Activated T-helper 1 cell treated with anti-CD3 and anti-CD28 coated beads, Interleukin-12 subunit alpha, Interleukin-12 subunit beta, Interleukin-2, Interleukin-4 antibody, amounts not matched to agents 30 ng/mL and 10 ng/mL and 1 ng/mL, durations not matched to agents 14 hours and 24 hours and 36 hours (primary cell): Measurements from ENCODE around the gene WDR4. TPM values are rescaled to one million over a fixed set of nuclear protein-coding genes. Genes with fewer than 3 reads are reported as not detected.
"Not testable (repeated sequence)": the region's sequence is repeated elsewhere in the genome, so short reads cannot be mapped to it uniquely, and the experiment has no call there.

Experiments
- DNase-seq: peaks from one replicate; pipeline ENCODE4 v3.0.0; 2021; ENCODE audit warnings: low spot score
- H3K27ac Mint-ChIP-seq: one replicate; pipeline ENCODE4 v1.8.0; 2021; ENCODE audit warnings: mild to moderate bottlenecking, mixed read lengths
- H3K27me3 Mint-ChIP-seq: one replicate; pipeline ENCODE4 v1.8.0; 2022; ENCODE audit warnings: mild to moderate bottlenecking, moderate library complexity, mixed read lengths; ENCODE audit not compliant: insufficient read depth
- H3K36me3 Mint-ChIP-seq: one replicate; pipeline ENCODE4 v1.8.0; 2021; ENCODE audit warnings: low read depth, mixed read lengths
- H3K4me1 Mint-ChIP-seq: one replicate; pipeline ENCODE4 v1.8.0; 2021; ENCODE audit warnings: low read depth, mixed read lengths
- H3K4me3 Mint-ChIP-seq: one replicate; pipeline ENCODE4 v1.8.0; 2021; ENCODE audit warnings: mild to moderate bottlenecking, moderate library complexity, mixed read lengths
- H3K9me3 Mint-ChIP-seq: one replicate; pipeline ENCODE4 v1.8.0; 2021; ENCODE audit warnings: mixed read lengths
- intact Hi-C: fragments of 100-400 bp; cut with micrococcal nuclease; formaldehyde crosslinking; loops from one replicate; pipeline ENCODE4 v1.15.1; 2024
- total RNA-seq: library from RNA; stranded (reverse); gene quantifications from 2 replicates; pipeline ENCODE4 v1.2.3, GENCODE V29; 2022

The WDR4 gene
- total RNA-seq, 1 donor from 2014 or later = 73.2 TPM

DNA sequence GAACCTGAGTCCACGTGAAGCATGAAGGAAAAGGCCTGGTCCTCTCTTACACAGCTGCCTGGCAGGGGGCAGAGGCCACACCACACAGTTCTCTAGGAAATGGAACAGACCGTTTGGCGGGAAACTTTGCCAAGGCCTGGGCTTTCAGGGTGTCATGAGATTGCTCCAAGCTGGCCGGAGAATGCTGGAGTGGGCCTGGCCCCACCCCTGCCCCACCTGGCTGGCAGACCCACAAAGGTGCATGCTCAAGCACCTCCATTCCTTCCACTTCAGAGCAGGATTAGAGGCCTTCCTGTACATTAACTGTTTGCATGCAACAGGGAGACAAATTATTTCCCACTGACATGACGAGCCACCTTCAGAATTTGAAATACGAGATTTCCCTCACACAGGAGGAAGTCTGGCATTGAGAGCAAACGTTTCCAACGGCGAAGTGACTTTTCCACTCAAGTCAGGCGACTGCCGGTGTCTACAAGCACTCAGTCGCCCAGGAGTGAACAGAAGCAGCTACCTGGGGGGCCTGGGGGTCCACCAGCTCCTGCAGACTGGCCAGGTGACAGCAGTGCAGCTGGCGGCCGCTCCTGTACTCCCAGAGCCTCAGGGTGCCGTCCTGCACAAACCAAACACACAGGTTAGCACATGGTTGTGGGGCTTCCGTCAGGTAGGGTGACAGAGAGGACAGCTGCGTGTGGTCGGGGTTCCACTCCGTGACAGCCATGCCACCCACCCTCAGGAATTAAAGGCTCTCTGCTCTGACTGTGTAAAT, 24.0 kb downstream of the WDR4 start:
- H3K4me3 Mint-ChIP-seq = no peak overlapping the region
- H3K9me3 Mint-ChIP-seq = no peaks in the 10 kb centered on the region
- peaks cover 4% of the 10 kb centered on the region for H3K4me1 Mint-ChIP-seq
- no peak overlapping the region for H3K27ac Mint-ChIP-seq
- intact Hi-C loops = no loop called here
- H3K27me3 Mint-ChIP-seq = no peaks in the 10 kb centered on the region
- H3K36me3 Mint-ChIP-seq = peaks cover 34% of the 10 kb centered on the region
- no peak for DNase-seq

- peaks cover 4% of the 10 kb centered on the region for H3K4me1 Mint-ChIP-seq
- no peaks in the 10 kb centered on the region for H3K27me3 Mint-ChIP-seq
- no peak overlapping the region for H3K4me3 Mint-ChIP-seq
- no peak overlapping the region for H3K27ac Mint-ChIP-seq
- peaks cover 40% of the 10 kb centered on the region for H3K36me3 Mint-ChIP-seq
- no peak for DNase-seq
- intact Hi-C loops = no loop called here
- H3K9me3 Mint-ChIP-seq = no peaks in the 10 kb centered on the region
These were observed 24.9 kb downstream of the WDR4 start for GRCh38 chr21:42854246-42855010.

DNA sequence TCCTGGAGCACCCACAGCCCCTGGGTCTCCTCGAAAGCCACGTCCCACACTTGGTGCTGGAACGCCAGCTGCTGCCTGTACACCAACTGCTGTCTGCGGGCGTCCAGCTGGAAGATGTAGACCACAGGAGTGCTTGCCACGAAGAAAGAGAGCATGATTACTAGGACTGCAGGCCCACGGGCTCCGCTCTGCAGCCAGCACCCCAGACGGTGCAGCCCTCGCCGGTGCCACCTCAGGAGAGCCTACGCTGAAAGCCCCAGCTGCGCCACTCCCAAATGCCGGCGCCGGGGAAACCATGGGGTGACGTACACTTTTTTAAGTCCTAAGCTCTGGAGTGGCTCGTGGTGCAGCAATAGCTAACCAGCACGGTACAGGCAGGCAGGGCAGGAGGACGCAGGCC, 25.7 kb downstream of the WDR4 start:
- Mint-ChIP-seq H3K4me3 (no peak overlapping the region), H3K36me3 (peaks cover 44% of the 10 kb centered on the region), H3K27ac (no peak overlapping the region), H3K4me1 (peaks cover 4% of the 10 kb centered on the region), H3K9me3 (no peaks in the 10 kb centered on the region), H3K27me3 (no peaks in the 10 kb centered on the region)
- no peak for DNase-seq
- intact Hi-C loops = no loop called here

DNA sequence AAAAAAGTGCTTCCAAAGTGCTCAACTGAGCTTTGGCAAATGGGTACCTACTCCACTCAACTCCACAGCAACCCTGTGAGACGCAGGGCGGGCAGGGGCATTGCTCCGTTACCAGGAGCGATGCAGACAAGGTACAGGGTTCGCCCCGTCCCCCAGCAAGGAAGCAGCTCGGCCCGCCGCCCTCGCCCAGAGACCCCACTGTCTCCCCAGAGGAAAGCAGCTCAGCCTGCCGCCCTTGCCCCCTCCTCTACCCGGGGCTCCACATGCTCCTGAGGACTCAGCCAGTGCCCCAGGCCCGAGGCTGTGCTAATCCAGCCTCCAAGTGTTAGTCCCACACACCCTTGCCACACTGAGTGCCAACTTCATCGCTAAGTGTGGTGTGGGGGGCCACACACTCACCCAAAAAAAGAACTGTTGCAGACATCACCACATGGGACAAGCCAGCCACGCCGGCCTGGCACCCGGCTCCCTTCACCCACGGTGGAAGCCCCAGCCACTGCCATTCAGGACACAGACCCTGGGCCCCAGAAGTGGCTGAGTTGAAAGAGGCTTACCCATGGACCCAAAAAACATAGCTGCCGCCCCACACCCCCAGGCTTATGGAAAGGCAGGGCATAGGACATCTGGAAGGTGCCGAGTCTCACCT, 26.3 kb downstream of the WDR4 start:
- intact Hi-C loops = no loop called here
- H3K4me1 Mint-ChIP-seq = peaks cover 4% of the 10 kb centered on the region
- no peak overlapping the region for H3K4me3 Mint-ChIP-seq
- no peaks in the 10 kb centered on the region for H3K9me3 Mint-ChIP-seq
- H3K36me3 Mint-ChIP-seq = peaks cover 43% of the 10 kb centered on the region
- DNase-seq = no peak
- H3K27ac Mint-ChIP-seq = no peak overlapping the region
- no peaks in the 10 kb centered on the region for H3K27me3 Mint-ChIP-seq

DNA sequence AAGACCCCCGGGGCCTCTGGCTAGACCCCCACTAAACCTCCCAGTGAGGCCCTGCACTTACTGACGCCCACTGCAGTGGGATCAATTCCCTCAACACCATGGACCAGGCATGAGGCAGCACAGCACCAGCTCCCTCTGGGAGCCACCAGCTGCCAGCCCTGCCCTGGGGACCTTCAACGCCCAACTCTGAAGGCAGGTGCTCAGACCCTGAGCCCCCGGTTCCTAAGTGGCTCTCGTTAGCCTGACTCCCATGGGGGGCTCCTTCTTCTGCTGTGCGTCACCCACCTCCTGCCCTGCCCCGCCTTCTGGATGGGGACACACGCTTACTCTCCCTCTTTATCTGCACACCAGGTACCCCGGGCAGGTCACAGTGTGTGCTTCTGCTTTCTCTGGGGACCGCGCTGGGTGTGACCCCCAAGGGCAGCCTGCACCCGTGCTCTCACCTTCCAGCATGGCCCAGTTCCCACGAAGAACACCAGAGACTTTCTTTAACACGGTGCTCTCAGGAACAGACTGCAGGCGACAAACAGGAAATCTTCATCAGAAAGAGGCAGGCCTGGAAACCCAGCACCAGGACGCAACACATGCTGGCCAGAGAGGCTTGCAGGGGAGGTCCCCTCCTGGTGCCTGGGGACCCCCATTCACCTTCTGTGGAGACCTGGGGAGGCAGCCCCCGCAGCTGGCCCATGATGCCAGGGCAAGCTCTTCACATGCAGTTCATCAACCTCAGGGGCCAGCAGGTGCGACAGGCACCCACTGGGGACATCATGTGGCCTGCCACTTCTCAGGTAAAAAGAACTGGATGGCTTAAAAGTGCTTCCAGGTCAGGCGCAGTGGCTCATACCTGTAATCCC, 27.3 kb downstream of the WDR4 start:
- Mint-ChIP-seq H3K36me3 (peaks cover 40% of the 10 kb centered on the region), H3K9me3 (no peaks in the 10 kb centered on the region), H3K27ac (peak overlapping the region; percentile 29), H3K27me3 (no peaks in the 10 kb centered on the region), H3K4me3 (no peak overlapping the region), H3K4me1 (peaks cover 4% of the 10 kb centered on the region)
- DNase-seq = no peak
- intact Hi-C loops = no loop called here

- no peak overlapping the region for H3K4me3 Mint-ChIP-seq
- H3K27me3 Mint-ChIP-seq = no peaks in the 10 kb centered on the region
- intact Hi-C loops = no loop called here
- DNase-seq = no peak
- peaks cover 40% of the 10 kb centered on the region for H3K36me3 Mint-ChIP-seq
- no peak overlapping the region for H3K27ac Mint-ChIP-seq
- no peaks in the 10 kb centered on the region for H3K9me3 Mint-ChIP-seq
- no peaks in the 10 kb centered on the region for H3K4me1 Mint-ChIP-seq
These were observed 28.4 kb downstream of the WDR4 start for GRCh38 chr21:42850866-42851391.

- no peak overlapping the region for H3K27ac Mint-ChIP-seq
- no peaks in the 10 kb centered on the region for H3K27me3 Mint-ChIP-seq
- H3K36me3 Mint-ChIP-seq = peaks cover 38% of the 10 kb centered on the region
- DNase-seq = no peak
- no peaks in the 10 kb centered on the region for H3K9me3 Mint-ChIP-seq
- H3K4me3 Mint-ChIP-seq = no peak overlapping the region
- intact Hi-C loops = no loop called here
- H3K4me1 Mint-ChIP-seq = no peaks in the 10 kb centered on the region
These were observed 28.9 kb downstream of the WDR4 start for GRCh38 chr21:42850463-42850862.

DNA sequence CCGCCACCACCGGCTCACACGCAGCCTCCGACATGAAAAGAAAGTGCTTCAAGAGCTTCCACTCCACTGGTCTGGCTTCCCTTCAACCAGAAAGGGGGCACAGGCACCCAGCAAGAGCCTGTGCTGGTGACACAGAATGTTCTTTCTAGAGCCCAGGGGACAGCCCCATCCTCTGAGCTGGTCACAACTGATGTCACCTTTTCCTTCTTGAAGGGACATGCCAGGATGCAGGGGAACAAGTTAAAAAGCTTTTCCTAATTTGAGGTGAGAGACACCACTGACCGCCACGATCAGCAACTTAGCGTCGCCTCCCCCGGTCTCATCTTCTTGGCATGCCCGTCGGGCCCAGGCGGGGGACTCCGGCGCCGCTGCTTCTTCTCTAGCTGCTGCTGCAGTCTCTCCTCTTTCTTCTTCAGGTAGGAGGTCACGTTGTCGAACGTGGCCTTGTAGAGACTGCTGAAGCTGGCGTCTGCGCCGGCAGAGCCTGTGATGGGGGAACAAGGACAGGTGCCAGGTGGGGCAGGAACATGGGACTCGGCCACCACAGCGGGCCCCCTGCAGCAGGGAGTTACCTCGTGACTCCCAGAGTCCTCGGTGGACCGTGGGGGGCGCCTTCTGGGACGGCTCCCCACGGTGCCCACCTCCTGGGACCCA, 29.5 kb downstream of the WDR4 start:
- no peak overlapping the region for H3K27ac Mint-ChIP-seq
- H3K36me3 Mint-ChIP-seq = peaks cover 41% of the 10 kb centered on the region

DNA sequence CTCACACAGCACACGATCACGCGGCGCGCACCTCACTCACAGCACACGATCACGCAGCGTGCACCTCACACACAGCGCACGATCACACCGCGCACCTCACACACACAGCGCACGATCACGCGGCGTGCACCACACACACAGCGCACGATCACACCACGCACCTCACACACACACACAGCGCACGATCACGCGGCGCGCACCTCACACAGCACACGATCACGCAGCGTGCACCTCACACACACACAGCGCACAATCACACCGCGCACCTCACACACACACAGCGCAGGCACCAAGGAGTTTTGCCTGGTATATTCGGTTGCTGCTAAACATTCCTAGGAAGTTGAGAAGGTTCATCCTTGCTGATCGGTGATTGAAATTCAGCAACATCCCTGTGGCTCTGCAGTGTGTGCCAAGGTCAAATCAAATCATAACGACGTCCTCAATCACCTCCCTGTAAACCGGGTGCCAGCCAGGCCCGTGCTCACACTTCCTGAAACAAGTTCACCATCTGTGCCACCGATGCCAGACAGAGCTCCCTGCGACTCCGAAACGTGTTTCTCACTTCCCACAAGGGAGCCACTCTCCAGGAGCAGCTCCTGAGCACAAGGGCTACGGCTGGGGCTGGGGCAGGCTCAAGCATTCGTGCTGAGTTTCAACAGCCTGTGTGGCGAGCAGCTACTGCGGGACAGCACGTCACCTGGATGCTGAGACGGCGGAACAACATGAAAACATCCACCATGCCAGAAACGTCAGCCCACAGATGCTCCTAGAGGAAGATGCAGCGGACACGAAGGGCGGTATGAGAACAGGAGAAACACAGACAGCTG, 30.2 kb downstream of the WDR4 start:
- Mint-ChIP-seq H3K4me1 (no peaks in the 10 kb centered on the region), H3K36me3 (peaks cover 39% of the 10 kb centered on the region), H3K9me3 (no peaks in the 10 kb centered on the region), H3K27me3 (no peaks in the 10 kb centered on the region), H3K27ac (no peak overlapping the region), H3K4me3 (no peak overlapping the region)
- no peak for DNase-seq
- intact Hi-C loops = no loop called here

More for the DNA sequence above, 29.5 kb downstream of the WDR4 start:
- no peak for DNase-seq
- intact Hi-C loops = no loop called here
- Mint-ChIP-seq H3K4me1 (no peaks in the 10 kb centered on the region), H3K27me3 (no peaks in the 10 kb centered on the region), H3K9me3 (no peaks in the 10 kb centered on the region), H3K4me3 (no peak overlapping the region)

GRCh38 chr21:42848144-42848931, 31.0 kb downstream of the WDR4 start:
- H3K4me3 Mint-ChIP-seq, H3K27me3 Mint-ChIP-seq, H3K9me3 Mint-ChIP-seq, DNase-seq, H3K4me1 Mint-ChIP-seq, H3K27ac Mint-ChIP-seq, intact Hi-C loops: not testable (repeated sequence)
- H3K36me3 Mint-ChIP-seq = peaks cover 41% of the 10 kb centered on the region

- Mint-ChIP-seq H3K4me3 (no peak overlapping the region), H3K27ac (no peak overlapping the region), H3K27me3 (no peaks in the 10 kb centered on the region), H3K9me3 (no peaks in the 10 kb centered on the region), H3K4me1 (no peaks in the 10 kb centered on the region), H3K36me3 (peaks cover 44% of the 10 kb centered on the region)
- intact Hi-C loops = no loop called here
- no peak for DNase-seq
These were observed 31.6 kb downstream of the WDR4 start for GRCh38 chr21:42847726-42848125.
